Measurements from ENCODE around the gene CTDP1. TPM values are rescaled to one million over a fixed set of nuclear protein-coding genes. Genes with fewer than 3 reads are reported as not detected.

Gene CTDP1
- total RNA-seq, 1 experiment from 2014 or later, result 33.7 TPM

DNA sequence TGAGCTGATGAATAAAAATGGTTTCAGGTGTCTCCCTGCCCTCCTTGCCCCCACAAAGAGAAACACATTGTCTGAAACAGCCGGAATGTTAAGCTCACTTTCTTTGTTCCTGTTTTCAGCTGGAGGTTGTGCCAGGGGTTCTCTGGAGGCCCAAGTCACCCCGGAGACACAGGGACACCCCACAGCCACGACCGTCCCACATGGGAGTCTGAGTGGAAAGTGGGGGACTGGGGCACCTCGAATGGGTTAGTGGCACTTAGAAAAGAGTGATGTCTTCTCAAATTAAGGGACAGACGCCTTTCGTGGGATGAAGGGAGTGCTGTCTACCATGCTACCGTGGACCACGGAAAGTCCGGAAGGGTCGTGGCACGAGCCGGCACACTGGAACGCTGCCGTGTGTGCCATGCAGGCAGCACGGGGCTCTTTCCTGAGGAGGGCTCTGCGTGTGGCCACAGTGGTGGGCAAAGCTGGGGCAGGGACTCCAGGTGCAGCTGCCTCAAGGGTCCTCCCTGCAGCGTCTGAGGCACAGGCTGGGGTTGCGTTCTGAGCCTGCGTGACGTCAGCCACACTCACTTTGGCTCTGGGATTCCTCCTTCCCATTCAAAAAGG lies 39.4 kb upstream of the CTDP1 start:
- Histone ChIP-seq H3K23ac (ENCODE audit: insufficient read length, low read depth, low read length) (no peak overlapping the region), H4K5ac (ENCODE audit: insufficient read length, low read depth, low read length) (no peak overlapping the region), H4K20me1 (ENCODE audit: control insufficient read depth, insufficient read depth, insufficient read length) (no peaks in the 10 kb centered on the region), H2AK5ac (ENCODE audit: insufficient read length, low read length) (no peak overlapping the region), H3K14ac (ENCODE audit: insufficient read depth, low read length) (no peak overlapping the region; the same call in 1 of the 2 replicates), H3K79me1 (ENCODE audit: insufficient read depth, low read depth, low read length, poor library complexity, severe bottlenecking) (no peaks in the 10 kb centered on the region), H3K4me1 (ENCODE audit: insufficient read depth, low read length) (no peaks in the 10 kb centered on the region), H2BK20ac (ENCODE audit: low read depth, low read length, poor library complexity, severe bottlenecking) (no peak overlapping the region), H2BK12ac (ENCODE audit: insufficient read length, low read depth, low read length) (no peak overlapping the region), H4K8ac (replicated peaks; ENCODE audit: insufficient read length, low read depth, low read length) (no peak overlapping the region), H3K9ac (ENCODE audit: extremely low read depth, insufficient read length, low read length) (no peak overlapping the region), H2AFZ (ENCODE audit: low read length) (no peak overlapping the region), H3K4ac (ENCODE audit: low read depth, low read length) (no peak overlapping the region), H3K27me3 (ENCODE audit: insufficient read depth, low read length) (no peaks in the 10 kb centered on the region), H3K9me3 (ENCODE audit: control insufficient read depth, low read depth, low read length) (no peaks in the 10 kb centered on the region), H3K4me2 (ENCODE audit: insufficient read depth, insufficient read length, low read length) (no peak overlapping the region), H2BK120ac (ENCODE audit: low read depth, low read length, poor library complexity, severe bottlenecking) (no peak overlapping the region), H2BK5ac (ENCODE audit: insufficient read length, low read length) (no peak overlapping the region), H3K18ac (ENCODE audit: insufficient read length, low read depth, low read length) (no peak overlapping the region), H3K79me2 (ENCODE audit: insufficient read depth, low read length) (no peaks in the 10 kb centered on the region), H2BK15ac (ENCODE audit: low read depth, low read length) (no peak overlapping the region), H3K56ac (ENCODE audit: insufficient read length, low read depth, low read length) (no peak overlapping the region), H3T11ph (ENCODE audit: low read length) (no peak overlapping the region), H3K27ac (ENCODE audit: insufficient read length, low read depth, low read length) (no peak overlapping the region), H3K23me2 (ENCODE audit: insufficient read length, low read depth, low read length, poor library complexity, severe bottlenecking) (no peaks in the 10 kb centered on the region), H4K91ac (ENCODE audit: insufficient read length, low read depth, low read length) (no peak overlapping the region)
- TF ChIP-seq, protein P1, sequence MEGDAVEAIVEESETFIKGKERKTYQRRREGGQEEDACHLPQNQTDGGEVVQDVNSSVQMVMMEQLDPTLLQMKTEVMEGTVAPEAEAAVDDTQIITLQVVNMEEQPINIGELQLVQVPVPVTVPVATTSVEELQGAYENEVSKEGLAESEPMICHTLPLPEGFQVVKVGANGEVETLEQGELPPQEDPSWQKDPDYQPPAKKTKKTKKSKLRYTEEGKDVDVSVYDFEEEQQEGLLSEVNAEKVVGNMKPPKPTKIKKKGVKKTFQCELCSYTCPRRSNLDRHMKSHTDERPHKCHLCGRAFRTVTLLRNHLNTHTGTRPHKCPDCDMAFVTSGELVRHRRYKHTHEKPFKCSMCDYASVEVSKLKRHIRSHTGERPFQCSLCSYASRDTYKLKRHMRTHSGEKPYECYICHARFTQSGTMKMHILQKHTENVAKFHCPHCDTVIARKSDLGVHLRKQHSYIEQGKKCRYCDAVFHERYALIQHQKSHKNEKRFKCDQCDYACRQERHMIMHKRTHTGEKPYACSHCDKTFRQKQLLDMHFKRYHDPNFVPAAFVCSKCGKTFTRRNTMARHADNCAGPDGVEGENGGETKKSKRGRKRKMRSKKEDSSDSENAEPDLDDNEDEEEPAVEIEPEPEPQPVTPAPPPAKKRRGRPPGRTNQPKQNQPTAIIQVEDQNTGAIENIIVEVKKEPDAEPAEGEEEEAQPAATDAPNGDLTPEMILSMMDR (conservative IDR thresholded peaks at IDR 0.05), result no peak
- peaks cover 8 to 14% of the 10 kb centered on the region in 2 experiments for H3K4me1 Mint-ChIP-seq
- H3K27me3 Mint-ChIP-seq (ENCODE audit: low read depth), result peaks cover 4% of the 10 kb centered on the region
- DNase-seq, result peak; percentile 20
- WGBS (ENCODE audit: extremely low coverage, insufficient read length, low lambda C conversion rate), result no CpG with 5 or more reads among the region's 21 CpGs
- H3K27ac Mint-ChIP-seq, result no peak overlapping the region; a peak in 1 of 7 replicates
- no peaks in the 10 kb centered on the region for H3K36me3 Mint-ChIP-seq (ENCODE audit: insufficient read depth in 1 of 3, low read depth in 3 of 3)
- peaks cover 3% of the 10 kb centered on the region in 2 experiments; a peak in 4 of 5 replicates for H3K9me3 Mint-ChIP-seq
- H3K4me3 Mint-ChIP-seq, result no peak overlapping the region

Data from H9 (cell line).